GM23338 (cell line): ENCODE measurements around the gene ASRGL1. TPM values are rescaled to one million over a fixed set of nuclear protein-coding genes. Genes with fewer than 3 reads are reported as not detected.

ENCODE experiments used
- ATAC-seq: fragments of 200-7000 bp; cut with Tn5 transposase; 3 replicates; pipeline ENCODE4 v1.9.1; 2020
- DNase-seq: peaks from one replicate; pipeline ENCODE4 v3.0.0-alpha.2; 2015; ENCODE audit warnings: low spot score
- H2AFZ ChIP-seq: fragments of 200-600 bp; sonication (generic); 2 replicates; pipeline ENCODE4 v1.8.0; 2016; ENCODE audit warnings: antibody characterized with exemption, mild to moderate bottlenecking, moderate library complexity
- H3F3A ChIP-seq: fragments of 200-600 bp; sonication (generic); replicated peaks from 2 replicates; pipeline ENCODE4 v1.8.0; 2017; ENCODE audit warnings: antibody characterized with exemption, mixed run types, low read depth
- H3K27ac ChIP-seq: fragments of 200-600 bp; sonication (generic); 2 replicates; pipeline ENCODE4 v1.6.1; 2016; ENCODE audit warnings: low read depth
- H3K27me3 ChIP-seq: fragments of 200-600 bp; sonication (generic); 2 replicates; pipeline ENCODE4 v1.8.0; 2016; ENCODE audit warnings: mild to moderate bottlenecking, mixed run types, moderate library complexity; ENCODE audit not compliant: insufficient read depth
- H3K36me3 ChIP-seq: fragments of 200-600 bp; sonication (generic); 2 replicates; pipeline ENCODE4 v1.8.0; 2016; ENCODE audit warnings: mild to moderate bottlenecking; ENCODE audit not compliant: insufficient read depth
- H3K4me1 ChIP-seq: fragments of 200-600 bp; sonication (generic); 2 replicates; pipeline ENCODE4 v1.8.0; 2016; ENCODE audit warnings: mild to moderate bottlenecking, moderate library complexity; ENCODE audit not compliant: insufficient read depth
- H3K4me2 ChIP-seq: fragments of 200-600 bp; sonication (generic); 2 replicates; pipeline ENCODE4 v1.7.1; 2017; ENCODE audit warnings: mixed run types
- H3K4me3 ChIP-seq: fragments of 200-600 bp; sonication (generic); 2 replicates; pipeline ENCODE4 v1.6.1; 2016; ENCODE audit warnings: mixed run types
- H3K79me2 ChIP-seq: fragments of 200-600 bp; sonication (generic); replicated peaks from 2 replicates; pipeline ENCODE4 v1.8.0; 2017; ENCODE audit warnings: mild to moderate bottlenecking; ENCODE audit not compliant: insufficient read depth
- H3K9me2 ChIP-seq: fragments of 200-600 bp; sonication (generic); 2 replicates; pipeline ENCODE4 v1.8.0; 2017; ENCODE audit not compliant: insufficient read depth
- H4K20me1 ChIP-seq: fragments of 200-600 bp; sonication (generic); replicated peaks from 2 replicates; pipeline ENCODE4 v1.8.0; 2017; ENCODE audit warnings: mild to moderate bottlenecking; ENCODE audit not compliant: insufficient read depth
- H3K27ac Mint-ChIP-seq: 2 replicates; pipeline ENCODE4 v1.8.0; 2020; ENCODE audit warnings: inconsistent platforms, mild to moderate bottlenecking, moderate library complexity, mixed read lengths
- H3K27me3 Mint-ChIP-seq: 3 replicates; pipeline ENCODE4 v1.8.0; 2022; ENCODE audit warnings: low read depth, mild to moderate bottlenecking, moderate library complexity, mixed read lengths, inconsistent platforms; ENCODE audit not compliant: insufficient read depth, poor library complexity
- H3K36me3 Mint-ChIP-seq: 3 replicates; pipeline ENCODE4 v1.8.0; 2021; ENCODE audit warnings: low read depth, mild to moderate bottlenecking, inconsistent platforms, moderate library complexity, mixed read lengths
- H3K4me1 Mint-ChIP-seq: 3 replicates; pipeline ENCODE4 v1.8.0; 2020; ENCODE audit warnings: mild to moderate bottlenecking, inconsistent platforms, mixed read lengths
- H3K4me3 Mint-ChIP-seq: 3 replicates; pipeline ENCODE4 v1.8.0; 2021; ENCODE audit warnings: moderate library complexity, mild to moderate bottlenecking, inconsistent platforms, mixed read lengths
- H3K9me3 Mint-ChIP-seq: 3 replicates; pipeline ENCODE4 v1.8.0; 2020; ENCODE audit warnings: moderate library complexity, mild to moderate bottlenecking, inconsistent platforms, mixed read lengths
- CREB1 ChIP-seq: fragments of 250-450 bp; sonication (Bioruptor Pico); IDR thresholded peaks from 2 replicates; pipeline ENCODE4 v1.5.0; 2020; ENCODE audit warnings: low read depth, mild to moderate bottlenecking, moderate library complexity
- EZH2 ChIP-seq: fragments of 200-600 bp; sonication (generic); IDR thresholded peaks from one replicate; pipeline ENCODE4 v1.8.0; 2017; ENCODE audit warnings: antibody characterized with exemption, mild to moderate bottlenecking, low read depth; ENCODE audit not compliant: unreplicated experiment
- EZH2phosphoT487 ChIP-seq: fragments of 200-600 bp; sonication (generic); IDR thresholded peaks from one replicate; pipeline ENCODE4 v1.8.1; 2018; ENCODE audit warnings: antibody characterized with exemption; ENCODE audit not compliant: unreplicated experiment
- JUNB ChIP-seq: IDR thresholded peaks from one replicate; pipeline ENCODE4 v1.6.1; 2016; ENCODE audit warnings: antibody characterized with exemption; ENCODE audit not compliant: unreplicated experiment
- NANOG ChIP-seq: IDR thresholded peaks from 2 replicates; pipeline ENCODE4 v1.6.1; 2016; ENCODE audit warnings: antibody characterized with exemption, borderline replicate concordance
- POLR2AphosphoS5 ChIP-seq: IDR thresholded peaks from 2 replicates; pipeline ENCODE4 v1.6.1; 2016; ENCODE audit warnings: antibody characterized with exemption, low read depth
- STAT1 ChIP-seq: IDR thresholded peaks from one replicate; pipeline ENCODE4 v1.6.1; 2016; ENCODE audit warnings: antibody characterized with exemption; ENCODE audit not compliant: unreplicated experiment
- ZNF114 ChIP-seq: fragments of 250-450 bp; sonication (Bioruptor Pico); IDR thresholded peaks from 2 replicates; pipeline ENCODE4 v1.5.0; 2020; ENCODE audit warnings: mild to moderate bottlenecking, moderate library complexity
- ZNF331 ChIP-seq: fragments of 250-450 bp; sonication (Bioruptor Pico); IDR thresholded peaks from 2 replicates; pipeline ENCODE4 v1.5.0; 2020; ENCODE audit warnings: low read depth, mild to moderate bottlenecking, moderate library complexity
- polyA plus RNA-seq: library from polyadenylated mRNA; unstranded; fragments of >200 nt; fragmentation: Nextera tagmentation; extraction: Ambion mirVana; gene quantifications from 2 replicates; pipeline ENCODE4 v1.2.1, GENCODE V29; 2016
- total RNA-seq: library from RNA; depleted of rRNA; stranded (reverse); fragments of >200 nt; shearing (Covaris generic); gene quantifications from 2 replicates; pipeline ENCODE4 v1.2.3, GENCODE V29; 2014
- TF ChIP-seq, protein P1 (sequence below), 2 experiments: fragments of 200-600 bp in 1 of 2; sonication (generic) in 1 of 2; conservative IDR thresholded peaks; 2 replicates each; pipeline versions ENCODE4 v1.5.1 to v1.6.1; 2016 to 2017; ENCODE audit warnings: antibody characterized with exemption in 2 of 2, low read depth in 2 of 2, mild to moderate bottlenecking in 2 of 2, moderate library complexity in 1 of 2
- TF ChIP-seq, protein P2 (sequence below): fragments of 250-450 bp; sonication (Bioruptor Pico); IDR thresholded peaks from 2 replicates; pipeline ENCODE4 v1.5.0; 2020; ENCODE audit warnings: mild to moderate bottlenecking, moderate library complexity
- TF ChIP-seq, protein P3 (sequence below): IDR thresholded peaks from one replicate; pipeline ENCODE4 v1.6.1; 2018; ENCODE audit warnings: antibody characterized with exemption; ENCODE audit not compliant: unreplicated experiment
- TF ChIP-seq, protein P4 (sequence below): IDR thresholded peaks from 2 replicates; pipeline ENCODE4 v1.6.1; 2016; ENCODE audit warnings: antibody characterized with exemption

Gene ASRGL1
- total and polyA plus RNA-seq, 2 experiments from 2014 or later: 32.9 to 50.3 TPM

DNA sequence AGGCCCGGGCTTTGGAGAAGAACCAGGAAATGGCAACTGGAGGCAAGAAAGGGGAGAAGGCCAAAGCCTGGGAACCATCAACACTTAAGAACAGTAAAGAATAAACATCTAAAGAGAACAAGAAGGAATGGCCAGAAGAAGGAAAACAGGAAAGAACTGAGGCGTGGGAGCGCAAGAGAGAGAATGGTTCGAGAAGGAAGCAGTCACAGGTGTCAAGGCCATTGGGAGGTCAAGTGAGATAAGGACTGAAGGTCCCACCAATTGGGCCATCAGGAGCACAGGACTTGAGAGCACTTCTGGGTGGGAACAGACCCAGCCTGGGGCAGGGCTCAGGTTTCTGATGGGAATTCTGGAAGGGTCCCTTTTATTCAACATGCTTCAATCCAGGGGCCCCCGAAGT lies 80.9 kb downstream of the ASRGL1 start:
- no peak for DNase-seq
- no peaks in the 10 kb centered on the region for H3K36me3 ChIP-seq
- peaks cover 5% of the 10 kb centered on the region for H3K27me3 ChIP-seq
- no peaks in the 10 kb centered on the region for H3K9me2 ChIP-seq
- no peak overlapping the region for H3K4me2 ChIP-seq
- H3K9me3 Mint-ChIP-seq: no peaks in the 10 kb centered on the region
- H3K79me2 ChIP-seq: no peaks in the 10 kb centered on the region
- H3K4me1 Mint-ChIP-seq: no peaks in the 10 kb centered on the region; the same call in 2 of the 3 replicates
- TF ChIP-seq, protein P1, sequence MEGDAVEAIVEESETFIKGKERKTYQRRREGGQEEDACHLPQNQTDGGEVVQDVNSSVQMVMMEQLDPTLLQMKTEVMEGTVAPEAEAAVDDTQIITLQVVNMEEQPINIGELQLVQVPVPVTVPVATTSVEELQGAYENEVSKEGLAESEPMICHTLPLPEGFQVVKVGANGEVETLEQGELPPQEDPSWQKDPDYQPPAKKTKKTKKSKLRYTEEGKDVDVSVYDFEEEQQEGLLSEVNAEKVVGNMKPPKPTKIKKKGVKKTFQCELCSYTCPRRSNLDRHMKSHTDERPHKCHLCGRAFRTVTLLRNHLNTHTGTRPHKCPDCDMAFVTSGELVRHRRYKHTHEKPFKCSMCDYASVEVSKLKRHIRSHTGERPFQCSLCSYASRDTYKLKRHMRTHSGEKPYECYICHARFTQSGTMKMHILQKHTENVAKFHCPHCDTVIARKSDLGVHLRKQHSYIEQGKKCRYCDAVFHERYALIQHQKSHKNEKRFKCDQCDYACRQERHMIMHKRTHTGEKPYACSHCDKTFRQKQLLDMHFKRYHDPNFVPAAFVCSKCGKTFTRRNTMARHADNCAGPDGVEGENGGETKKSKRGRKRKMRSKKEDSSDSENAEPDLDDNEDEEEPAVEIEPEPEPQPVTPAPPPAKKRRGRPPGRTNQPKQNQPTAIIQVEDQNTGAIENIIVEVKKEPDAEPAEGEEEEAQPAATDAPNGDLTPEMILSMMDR (conservative IDR thresholded peaks at IDR 0.05; ENCODE audit: low read depth in 2 of 2): no peak
- TF ChIP-seq JUNB (no peak), POLR2AphosphoS5 (no peak), NANOG (no peak), STAT1 (no peak), ZNF331 (CRISPR knock-in tag) (no peak), EZH2 (no peak), EZH2phosphoT487 (no peak), ZNF114 (CRISPR knock-in tag) (no peak), CREB1 (CRISPR knock-in tag) (no peak)
- TF ChIP-seq, protein P2, sequence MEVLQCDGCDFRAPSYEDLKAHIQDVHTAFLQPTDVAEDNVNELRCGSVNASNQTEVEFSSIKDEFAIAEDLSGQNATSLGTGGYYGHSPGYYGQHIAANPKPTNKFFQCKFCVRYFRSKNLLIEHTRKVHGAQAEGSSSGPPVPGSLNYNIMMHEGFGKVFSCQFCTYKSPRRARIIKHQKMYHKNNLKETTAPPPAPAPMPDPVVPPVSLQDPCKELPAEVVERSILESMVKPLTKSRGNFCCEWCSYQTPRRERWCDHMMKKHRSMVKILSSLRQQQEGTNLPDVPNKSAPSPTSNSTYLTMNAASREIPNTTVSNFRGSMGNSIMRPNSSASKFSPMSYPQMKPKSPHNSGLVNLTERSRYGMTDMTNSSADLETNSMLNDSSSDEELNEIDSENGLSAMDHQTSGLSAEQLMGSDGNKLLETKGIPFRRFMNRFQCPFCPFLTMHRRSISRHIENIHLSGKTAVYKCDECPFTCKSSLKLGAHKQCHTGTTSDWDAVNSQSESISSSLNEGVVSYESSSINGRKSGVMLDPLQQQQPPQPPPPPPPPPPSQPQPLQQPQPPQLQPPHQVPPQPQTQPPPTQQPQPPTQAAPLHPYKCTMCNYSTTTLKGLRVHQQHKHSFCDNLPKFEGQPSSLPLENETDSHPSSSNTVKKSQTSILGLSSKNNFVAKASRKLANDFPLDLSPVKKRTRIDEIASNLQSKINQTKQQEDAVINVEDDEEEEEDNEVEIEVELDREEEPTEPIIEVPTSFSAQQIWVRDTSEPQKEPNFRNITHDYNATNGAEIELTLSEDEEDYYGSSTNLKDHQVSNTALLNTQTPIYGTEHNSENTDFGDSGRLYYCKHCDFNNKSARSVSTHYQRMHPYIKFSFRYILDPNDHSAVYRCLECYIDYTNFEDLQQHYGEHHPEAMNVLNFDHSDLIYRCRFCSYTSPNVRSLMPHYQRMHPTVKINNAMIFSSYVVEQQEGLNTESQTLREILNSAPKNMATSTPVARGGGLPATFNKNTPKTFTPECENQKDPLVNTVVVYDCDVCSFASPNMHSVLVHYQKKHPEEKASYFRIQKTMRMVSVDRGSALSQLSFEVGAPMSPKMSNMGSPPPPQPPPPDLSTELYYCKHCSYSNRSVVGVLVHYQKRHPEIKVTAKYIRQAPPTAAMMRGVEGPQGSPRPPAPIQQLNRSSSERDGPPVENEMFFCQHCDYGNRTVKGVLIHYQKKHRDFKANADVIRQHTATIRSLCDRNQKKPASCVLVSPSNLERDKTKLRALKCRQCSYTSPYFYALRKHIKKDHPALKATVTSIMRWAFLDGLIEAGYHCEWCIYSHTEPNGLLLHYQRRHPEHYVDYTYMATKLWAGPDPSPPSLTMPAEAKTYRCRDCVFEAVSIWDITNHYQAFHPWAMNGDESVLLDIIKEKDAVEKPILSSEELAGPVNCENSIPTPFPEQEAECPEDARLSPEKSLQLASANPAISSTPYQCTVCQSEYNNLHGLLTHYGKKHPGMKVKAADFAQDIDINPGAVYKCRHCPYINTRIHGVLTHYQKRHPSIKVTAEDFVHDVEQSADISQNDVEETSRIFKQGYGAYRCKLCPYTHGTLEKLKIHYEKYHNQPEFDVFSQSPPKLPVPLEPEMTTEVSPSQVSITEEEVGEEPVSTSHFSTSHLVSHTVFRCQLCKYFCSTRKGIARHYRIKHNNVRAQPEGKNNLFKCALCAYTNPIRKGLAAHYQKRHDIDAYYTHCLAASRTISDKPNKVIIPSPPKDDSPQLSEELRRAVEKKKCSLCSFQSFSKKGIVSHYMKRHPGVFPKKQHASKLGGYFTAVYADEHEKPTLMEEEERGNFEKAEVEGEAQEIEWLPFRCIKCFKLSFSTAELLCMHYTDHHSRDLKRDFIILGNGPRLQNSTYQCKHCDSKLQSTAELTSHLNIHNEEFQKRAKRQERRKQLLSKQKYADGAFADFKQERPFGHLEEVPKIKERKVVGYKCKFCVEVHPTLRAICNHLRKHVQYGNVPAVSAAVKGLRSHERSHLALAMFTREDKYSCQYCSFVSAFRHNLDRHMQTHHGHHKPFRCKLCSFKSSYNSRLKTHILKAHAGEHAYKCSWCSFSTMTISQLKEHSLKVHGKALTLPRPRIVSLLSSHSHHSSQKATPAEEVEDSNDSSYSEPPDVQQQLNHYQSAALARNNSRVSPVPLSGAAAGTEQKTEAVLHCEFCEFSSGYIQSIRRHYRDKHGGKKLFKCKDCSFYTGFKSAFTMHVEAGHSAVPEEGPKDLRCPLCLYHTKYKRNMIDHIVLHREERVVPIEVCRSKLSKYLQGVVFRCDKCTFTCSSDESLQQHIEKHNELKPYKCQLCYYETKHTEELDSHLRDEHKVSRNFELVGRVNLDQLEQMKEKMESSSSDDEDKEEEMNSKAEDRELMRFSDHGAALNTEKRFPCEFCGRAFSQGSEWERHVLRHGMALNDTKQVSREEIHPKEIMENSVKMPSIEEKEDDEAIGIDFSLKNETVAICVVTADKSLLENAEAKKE (CRISPR knock-in tag): no peak
- TF ChIP-seq, protein P3, sequence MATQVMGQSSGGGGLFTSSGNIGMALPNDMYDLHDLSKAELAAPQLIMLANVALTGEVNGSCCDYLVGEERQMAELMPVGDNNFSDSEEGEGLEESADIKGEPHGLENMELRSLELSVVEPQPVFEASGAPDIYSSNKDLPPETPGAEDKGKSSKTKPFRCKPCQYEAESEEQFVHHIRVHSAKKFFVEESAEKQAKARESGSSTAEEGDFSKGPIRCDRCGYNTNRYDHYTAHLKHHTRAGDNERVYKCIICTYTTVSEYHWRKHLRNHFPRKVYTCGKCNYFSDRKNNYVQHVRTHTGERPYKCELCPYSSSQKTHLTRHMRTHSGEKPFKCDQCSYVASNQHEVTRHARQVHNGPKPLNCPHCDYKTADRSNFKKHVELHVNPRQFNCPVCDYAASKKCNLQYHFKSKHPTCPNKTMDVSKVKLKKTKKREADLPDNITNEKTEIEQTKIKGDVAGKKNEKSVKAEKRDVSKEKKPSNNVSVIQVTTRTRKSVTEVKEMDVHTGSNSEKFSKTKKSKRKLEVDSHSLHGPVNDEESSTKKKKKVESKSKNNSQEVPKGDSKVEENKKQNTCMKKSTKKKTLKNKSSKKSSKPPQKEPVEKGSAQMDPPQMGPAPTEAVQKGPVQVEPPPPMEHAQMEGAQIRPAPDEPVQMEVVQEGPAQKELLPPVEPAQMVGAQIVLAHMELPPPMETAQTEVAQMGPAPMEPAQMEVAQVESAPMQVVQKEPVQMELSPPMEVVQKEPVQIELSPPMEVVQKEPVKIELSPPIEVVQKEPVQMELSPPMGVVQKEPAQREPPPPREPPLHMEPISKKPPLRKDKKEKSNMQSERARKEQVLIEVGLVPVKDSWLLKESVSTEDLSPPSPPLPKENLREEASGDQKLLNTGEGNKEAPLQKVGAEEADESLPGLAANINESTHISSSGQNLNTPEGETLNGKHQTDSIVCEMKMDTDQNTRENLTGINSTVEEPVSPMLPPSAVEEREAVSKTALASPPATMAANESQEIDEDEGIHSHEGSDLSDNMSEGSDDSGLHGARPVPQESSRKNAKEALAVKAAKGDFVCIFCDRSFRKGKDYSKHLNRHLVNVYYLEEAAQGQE: no peak
- TF ChIP-seq, protein P4, sequence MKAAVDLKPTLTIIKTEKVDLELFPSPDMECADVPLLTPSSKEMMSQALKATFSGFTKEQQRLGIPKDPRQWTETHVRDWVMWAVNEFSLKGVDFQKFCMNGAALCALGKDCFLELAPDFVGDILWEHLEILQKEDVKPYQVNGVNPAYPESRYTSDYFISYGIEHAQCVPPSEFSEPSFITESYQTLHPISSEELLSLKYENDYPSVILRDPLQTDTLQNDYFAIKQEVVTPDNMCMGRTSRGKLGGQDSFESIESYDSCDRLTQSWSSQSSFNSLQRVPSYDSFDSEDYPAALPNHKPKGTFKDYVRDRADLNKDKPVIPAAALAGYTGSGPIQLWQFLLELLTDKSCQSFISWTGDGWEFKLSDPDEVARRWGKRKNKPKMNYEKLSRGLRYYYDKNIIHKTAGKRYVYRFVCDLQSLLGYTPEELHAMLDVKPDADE: no peak
- H3K4me3 ChIP-seq: no peak overlapping the region
- H3K36me3 Mint-ChIP-seq: no peaks in the 10 kb centered on the region
- no peaks in the 10 kb centered on the region for H3K4me1 ChIP-seq
- no peak for ATAC-seq
- no peaks in the 10 kb centered on the region for H4K20me1 ChIP-seq
- no peak overlapping the region for H3K4me3 Mint-ChIP-seq
- no peak overlapping the region for H2AFZ ChIP-seq
- H3F3A ChIP-seq: no peaks in the 10 kb centered on the region
- H3K27ac Mint-ChIP-seq: no peak overlapping the region
- no peak overlapping the region for H3K27ac ChIP-seq
- H3K27me3 Mint-ChIP-seq: peaks cover 11% of the 10 kb centered on the region
